Muscle of leg (tissue), 11 donors: Measurements from ENCODE around the gene UCP3. TPM values are rescaled to one million over a fixed set of nuclear protein-coding genes. Genes with fewer than 3 reads are reported as not detected.

ENCODE experiments used
- DNase-seq: peaks from one replicate; pipeline ENCODE4 v3.0.0; 2013
- H3K27ac ChIP-seq: one replicate; pipeline ENCODE4 v1.5.1; 2013; ENCODE audit warnings: mild to moderate bottlenecking, low read length, control low read depth
- H3K27me3 ChIP-seq: one replicate; pipeline ENCODE4 v1.6.1; 2013; ENCODE audit warnings: low read length; ENCODE audit not compliant: control insufficient read depth, insufficient read depth
- H3K36me3 ChIP-seq: one replicate; pipeline ENCODE4 v1.6.1; 2013; ENCODE audit warnings: low read length; ENCODE audit not compliant: control insufficient read depth, insufficient read depth
- H3K4me1 ChIP-seq: one replicate; pipeline ENCODE4 v1.6.1; 2013; ENCODE audit warnings: low read length; ENCODE audit not compliant: control insufficient read depth, insufficient read depth
- H3K4me3 ChIP-seq: one replicate; pipeline ENCODE4 v1.5.1; 2013; ENCODE audit warnings: low read length, control low read depth
- H3K9me3 ChIP-seq: replicated peaks from 2 replicates; pipeline ENCODE4 v1.6.1; 2013; ENCODE audit warnings: low read depth, low read length; ENCODE audit not compliant: control insufficient read depth
- WGBS: methylation state at CpG from one replicate; pipeline ENCODE4 v1.1.5; 2013; ENCODE audit warnings: missing lambda C conversion rate; ENCODE audit not compliant: insufficient coverage; 5-methylcytosine and 5-hydroxymethylcytosine counted together
- polyA plus RNA-seq, 8 donors: library from polyadenylated mRNA; unstranded; fragments of 120-200 nt; gene quantifications; one replicate each; pipeline versions ENCODE4 v1.2.1 to v1.2.3, GENCODE V29; 2013; ENCODE audit warnings: inconsistent platforms in 1 of 8, low replicate concordance in 1 of 8; ENCODE audit not compliant: insufficient read length in 8 of 8, insufficient read depth in 1 of 8
- total RNA-seq: library from RNA; stranded (reverse); fragments of 120-200 nt; gene quantifications from one replicate; pipeline ENCODE4 v1.2.4, GENCODE V29; 2013

The UCP3 gene
- total and polyA plus RNA-seq, 9 donors = 1.2 to 7.7 (median 3.3) TPM

DNA sequence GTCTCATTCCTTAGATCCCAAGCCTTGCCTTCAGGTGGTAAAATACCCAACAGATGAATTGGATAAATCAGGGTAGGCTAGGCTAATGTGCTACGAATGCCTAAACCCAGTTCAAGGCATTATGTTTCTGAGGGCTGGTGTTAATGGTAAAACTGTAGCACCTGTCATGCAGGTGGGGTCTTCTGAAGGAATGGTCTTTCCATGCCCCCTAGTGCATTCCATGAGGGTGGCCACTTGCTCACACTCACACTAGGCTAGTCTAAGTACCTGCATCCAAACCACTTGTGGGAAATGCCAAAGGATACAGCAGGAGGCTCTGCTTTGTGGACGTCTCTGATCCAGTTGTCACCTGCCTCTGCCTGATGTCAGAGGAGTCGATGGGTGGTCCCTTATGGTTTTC, 24.2 kb upstream of the UCP3 start:
- DNase-seq = no peak
- Histone ChIP-seq H3K4me3 (no peak overlapping the region), H3K27me3 (no peaks in the 10 kb centered on the region), H3K36me3 (peaks cover 71% of the 10 kb centered on the region), H3K9me3 (no peaks in the 10 kb centered on the region), H3K27ac (no peak overlapping the region), H3K4me1 (no peaks in the 10 kb centered on the region)
- 83% methylated on average over 2 of the region's 3 CpGs for WGBS

DNA sequence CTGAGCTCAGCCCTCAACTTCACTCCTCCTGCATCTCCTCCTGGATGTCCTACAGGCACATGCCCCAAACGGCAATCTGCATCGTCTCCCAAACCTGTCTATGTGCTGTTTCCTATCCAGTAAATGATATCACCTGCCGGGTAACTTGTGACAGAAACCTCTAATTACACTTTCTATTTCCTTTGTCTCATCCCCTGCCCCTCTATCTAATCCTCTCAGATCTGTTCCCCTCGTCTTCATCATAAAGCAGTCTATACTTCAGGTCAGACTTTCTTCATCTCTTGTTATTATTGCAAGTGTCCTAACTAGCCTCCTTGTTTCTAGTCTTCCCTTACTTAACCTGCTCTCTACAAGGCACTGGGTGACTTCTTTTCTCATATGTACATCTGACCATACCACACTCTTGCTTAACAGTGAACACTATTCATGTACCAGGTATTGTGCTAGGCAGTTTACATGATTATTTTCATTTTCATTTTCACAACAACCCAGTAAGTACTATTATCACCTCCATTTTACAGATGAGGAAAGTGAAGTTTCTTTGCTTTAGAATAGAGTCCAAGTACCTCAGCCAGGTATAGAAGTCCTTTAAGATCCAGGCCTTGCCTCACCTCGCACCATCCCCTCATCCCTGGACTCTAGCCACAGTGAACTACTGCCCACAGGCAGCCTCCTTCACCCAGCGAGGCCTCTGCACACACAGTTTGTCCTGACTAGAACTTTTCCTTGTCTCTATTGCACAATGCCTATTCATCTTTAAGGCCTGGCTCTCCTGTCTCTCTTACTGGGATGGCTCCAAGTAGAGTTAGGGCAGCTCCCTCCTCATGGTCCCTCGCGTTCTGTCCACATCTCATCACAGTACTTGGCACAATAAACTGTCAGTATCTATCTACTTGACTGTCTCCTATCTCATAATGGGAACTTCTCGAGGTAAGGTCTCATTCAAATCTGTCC, 22.1 kb upstream of the UCP3 start:
- 91% methylated on average over 8 of the region's 9 CpGs for WGBS
- H3K36me3 ChIP-seq = peaks cover 59% of the 10 kb centered on the region
- H3K27me3 ChIP-seq = no peaks in the 10 kb centered on the region
- no peak overlapping the region for H3K4me3 ChIP-seq
- DNase-seq = no peak
- H3K27ac ChIP-seq = no peak overlapping the region
- H3K9me3 ChIP-seq = no peaks in the 10 kb centered on the region
- H3K4me1 ChIP-seq = no peaks in the 10 kb centered on the region

- Histone ChIP-seq H3K27ac (no peak overlapping the region), H3K4me1 (no peaks in the 10 kb centered on the region), H3K9me3 (no peaks in the 10 kb centered on the region), H3K4me3 (no peak overlapping the region), H3K36me3 (peaks cover 36% of the 10 kb centered on the region), H3K27me3 (no peaks in the 10 kb centered on the region)
- DNase-seq = no peak
- 96% methylated on average over 4 of the region's 7 CpGs for WGBS
These were observed 16.7 kb upstream of the UCP3 start for GRCh38 chr11:74025467-74026166.

DNA sequence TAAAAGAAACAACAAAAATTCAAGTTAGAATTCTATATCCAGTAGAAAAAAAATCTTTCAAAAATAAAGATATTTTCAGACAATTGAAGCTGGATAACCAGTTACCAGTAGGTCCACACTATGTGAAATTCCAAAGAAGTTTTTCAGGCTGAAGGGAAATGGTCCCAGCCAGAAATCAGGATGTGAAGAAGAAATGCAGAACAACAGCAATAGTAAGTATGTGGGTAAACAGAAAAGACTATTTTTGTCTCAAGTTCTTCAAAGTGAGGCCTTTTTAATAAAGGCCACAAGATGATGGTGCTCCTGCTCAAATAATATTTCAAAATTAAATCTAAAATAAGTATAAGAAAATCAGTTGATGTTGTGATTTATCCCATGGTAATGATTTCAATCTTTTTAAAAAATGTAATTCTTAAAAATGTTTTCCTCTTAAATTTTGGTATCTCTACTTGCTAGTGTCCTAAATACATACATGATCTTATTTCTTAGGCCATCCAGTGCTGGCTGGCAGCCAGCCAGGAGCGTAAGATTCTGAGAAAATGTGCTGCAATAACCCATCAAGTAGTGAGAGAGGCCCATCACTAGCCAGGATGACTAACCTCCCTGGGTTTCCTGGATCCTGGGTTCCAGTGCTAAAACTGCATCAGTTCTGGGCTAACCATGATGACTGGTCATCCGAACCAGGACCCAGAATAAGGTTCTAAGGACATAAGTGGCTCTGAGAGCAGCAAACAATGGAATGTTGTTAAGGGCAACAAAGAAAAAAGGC, 15.6 kb upstream of the UCP3 start:
- Histone ChIP-seq H3K9me3 (no peaks in the 10 kb centered on the region), H3K27me3 (no peaks in the 10 kb centered on the region), H3K4me3 (no peak overlapping the region), H3K4me1 (peaks cover 2% of the 10 kb centered on the region), H3K27ac (no peak overlapping the region), H3K36me3 (peaks cover 34% of the 10 kb centered on the region)
- peak; percentile 82 for DNase-seq
- WGBS = no CpG with 5 or more reads among the region's 2 CpGs

DNA sequence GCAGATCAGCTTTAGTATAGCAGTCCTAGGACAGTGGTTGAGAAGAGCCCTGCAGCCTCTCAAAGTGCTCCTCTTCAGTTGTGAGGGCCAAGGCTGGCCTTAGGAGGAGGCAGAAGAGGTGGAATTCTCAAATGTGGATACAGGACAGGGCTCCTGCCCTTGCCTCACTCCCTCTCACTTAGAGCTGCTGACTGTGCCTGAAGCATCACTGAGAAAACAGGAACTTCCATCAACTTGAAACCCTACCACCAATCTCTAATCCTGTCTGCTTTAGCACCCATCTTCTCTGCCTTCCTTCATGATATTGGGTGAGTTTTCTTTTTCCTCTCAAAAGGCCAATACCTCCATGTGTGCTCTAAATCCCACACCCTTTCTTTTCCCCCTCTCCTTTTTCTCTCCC, 14.4 kb upstream of the UCP3 start:
- Histone ChIP-seq H3K27ac (peak overlapping the region; percentile 21), H3K4me1 (peaks cover 13% of the 10 kb centered on the region)
- peak; percentile 29 for DNase-seq

GRCh38 chr11:74022546-74022945, 13.7 kb upstream of the UCP3 start:
- no CpG with 5 or more reads among the region's 6 CpGs for WGBS

More for the DNA sequence above, 14.4 kb upstream of the UCP3 start:
- Histone ChIP-seq H3K36me3 (peaks cover 27% of the 10 kb centered on the region), H3K9me3 (no peaks in the 10 kb centered on the region), H3K27me3 (no peaks in the 10 kb centered on the region), H3K4me3 (no peak overlapping the region)

GRCh38 chr11:74021998-74022397, 13.1 kb upstream of the UCP3 start:
- Histone ChIP-seq H3K4me1 (peaks cover 21% of the 10 kb centered on the region), H3K9me3 (no peaks in the 10 kb centered on the region), H3K27me3 (no peaks in the 10 kb centered on the region), H3K4me3 (no peak overlapping the region), H3K36me3 (peaks cover 32% of the 10 kb centered on the region), H3K27ac (no peak overlapping the region)
- WGBS = 97% methylated on average over 6 of the region's 6 CpGs
- DNase-seq = no peak

More at GRCh38 chr11:74022546-74022945, 13.7 kb upstream of the UCP3 start:
- no peaks in the 10 kb centered on the region for H3K9me3 ChIP-seq
- peak; percentile 52 for DNase-seq
- H3K27me3 ChIP-seq = no peaks in the 10 kb centered on the region
- no peak overlapping the region for H3K4me3 ChIP-seq
- peak overlapping the region; percentile 21 for H3K27ac ChIP-seq
- H3K4me1 ChIP-seq = peaks cover 20% of the 10 kb centered on the region
- peaks cover 27% of the 10 kb centered on the region for H3K36me3 ChIP-seq

GRCh38 chr11:74020539-74020938, 11.7 kb upstream of the UCP3 start:
- peaks cover 36% of the 10 kb centered on the region for H3K36me3 ChIP-seq
- WGBS = 82% methylated on average over 3 of the region's 4 CpGs
- H3K27ac ChIP-seq = no peak overlapping the region
- peak; percentile 48 for DNase-seq
- H3K9me3 ChIP-seq = no peaks in the 10 kb centered on the region
- H3K4me1 ChIP-seq = peaks cover 21% of the 10 kb centered on the region
- no peak overlapping the region for H3K4me3 ChIP-seq
- no peaks in the 10 kb centered on the region for H3K27me3 ChIP-seq

DNA sequence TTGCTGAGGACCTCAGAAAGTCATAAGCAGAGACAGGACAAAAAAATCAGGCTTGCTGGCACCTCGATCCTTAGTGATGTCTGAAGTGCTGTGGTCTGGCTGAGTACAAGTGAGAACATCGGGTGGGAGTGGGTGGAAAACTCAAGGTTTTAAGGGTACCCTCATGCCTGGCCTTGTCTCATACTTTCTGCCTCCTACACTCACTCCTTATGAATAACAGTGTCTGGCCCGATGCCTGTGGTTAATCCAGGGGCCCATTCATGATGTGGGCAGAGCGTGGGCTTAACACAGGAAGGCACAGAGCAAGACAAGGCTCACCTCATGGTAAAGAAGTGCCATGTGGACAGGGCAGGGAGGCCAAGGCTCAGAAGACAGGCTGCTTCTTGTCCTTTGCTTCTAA, 11.0 kb upstream of the UCP3 start:
- no peak for DNase-seq
- H3K4me3 ChIP-seq = no peak overlapping the region
- H3K9me3 ChIP-seq = no peaks in the 10 kb centered on the region
- H3K36me3 ChIP-seq = peaks cover 37% of the 10 kb centered on the region
- no peak overlapping the region for H3K27ac ChIP-seq
- H3K27me3 ChIP-seq = no peaks in the 10 kb centered on the region
- WGBS = 90% methylated on average over 2 of the region's 4 CpGs
- H3K4me1 ChIP-seq = peaks cover 21% of the 10 kb centered on the region
